Mammary microvascular endothelial cell (primary cell): ENCODE results near the gene TEAD1. TPM values are rescaled to one million over a fixed set of nuclear protein-coding genes. Genes with fewer than 3 reads are reported as not detected.

ENCODE experiments used
- total RNA-seq: library from RNA; depleted of rRNA; stranded (reverse); fragments of >200 nt; gene quantifications from 2 replicates; pipeline ENCODE4 v1.2.3, GENCODE V29; 2015

TEAD1 gene
- 15.9 and 18.7 TPM in 2 replicates for total RNA-seq

DNA sequence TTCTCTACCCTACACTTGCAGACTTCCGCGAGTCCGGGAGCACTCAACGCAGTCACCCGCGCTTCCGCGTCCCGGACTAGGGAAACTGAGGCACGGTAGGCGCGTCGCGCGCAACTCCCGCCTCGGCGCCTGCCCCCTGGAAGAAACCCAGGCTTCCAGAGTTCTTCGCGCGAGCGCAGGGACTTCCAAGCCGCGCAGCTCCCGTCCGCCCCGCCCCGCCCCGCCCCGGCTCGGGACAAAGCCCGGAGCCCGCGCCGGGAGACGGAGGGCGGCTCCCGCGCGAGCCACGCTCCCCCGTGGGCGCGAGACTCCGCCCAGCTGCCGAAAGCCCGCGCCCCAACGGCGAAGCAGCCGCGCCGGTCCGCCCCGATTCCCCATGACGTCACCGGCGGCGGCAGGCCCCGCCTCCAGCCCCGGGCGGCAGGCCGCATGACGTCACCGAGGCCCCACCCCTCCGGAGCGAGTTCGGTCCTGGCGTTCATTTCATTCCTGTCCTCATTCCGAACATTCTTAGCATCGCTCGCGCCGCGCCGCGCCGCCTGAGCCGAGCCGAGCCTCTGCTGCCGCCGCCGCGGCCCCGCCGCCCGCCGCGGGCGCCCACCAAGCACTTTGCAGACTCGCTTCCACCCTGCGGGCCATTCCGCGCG, at the start of gene TEAD1:
Gene TEAD1, plus strand, starts transcription at position 498 of the 647 bp plus-strand sequence.

